Measurements from ENCODE around the gene SEC22A.
"Not testable (repeated sequence)": the region's sequence is repeated elsewhere in the genome, so short reads cannot be mapped to it uniquely, and the experiment has no call there.

Gene SEC22A

GRCh38 chr3:123188058-123188457 lies 13.7 kb upstream of the SEC22A start:
- Histone ChIP-seq H3K27me3 (ENCODE audit: control insufficient read depth, insufficient read depth, low read length) (no peaks in the 10 kb centered on the region), H3K27ac (ENCODE audit: low read length) (no peak overlapping the region), H3K36me3 (ENCODE audit: control insufficient read depth, low read depth, low read length) (no peaks in the 10 kb centered on the region), H3K4me3 (ENCODE audit: low read length) (no peak overlapping the region), H3K4me1 (ENCODE audit: control insufficient read depth, low read depth, low read length) (no peaks in the 10 kb centered on the region), H3K9me3 (ENCODE audit: control insufficient read depth, low read depth, low read length) (no peaks in the 10 kb centered on the region), H3K9ac (ENCODE audit: low read length) (no peak overlapping the region)

- Histone ChIP-seq H3K9ac (ENCODE audit: low read length) (no peak overlapping the region), H3K27ac (ENCODE audit: low read length) (no peak overlapping the region), H3K4me1 (ENCODE audit: control insufficient read depth, low read depth, low read length) (peaks cover 14% of the 10 kb centered on the region), H3K9me3 (ENCODE audit: control insufficient read depth, low read depth, low read length) (no peaks in the 10 kb centered on the region), H3K4me3 (ENCODE audit: low read length) (no peak overlapping the region), H3K27me3 (ENCODE audit: control insufficient read depth, insufficient read depth, low read length) (no peaks in the 10 kb centered on the region), H3K36me3 (ENCODE audit: control insufficient read depth, low read depth, low read length) (no peaks in the 10 kb centered on the region)
These were observed 8.2 kb upstream of the SEC22A start for GRCh38 chr3:123193448-123194101.

- peaks cover 14% of the 10 kb centered on the region for H3K4me1 ChIP-seq (ENCODE audit: control insufficient read depth, low read depth, low read length)
- no peaks in the 10 kb centered on the region for H3K27me3 ChIP-seq (ENCODE audit: control insufficient read depth, insufficient read depth, low read length)
- no peaks in the 10 kb centered on the region for H3K36me3 ChIP-seq (ENCODE audit: control insufficient read depth, low read depth, low read length)
- no peak overlapping the region for H3K9ac ChIP-seq (ENCODE audit: low read length)
- H3K4me3 ChIP-seq (ENCODE audit: low read length), result no peak overlapping the region
- no peak overlapping the region for H3K27ac ChIP-seq (ENCODE audit: low read length)
- H3K9me3 ChIP-seq (ENCODE audit: control insufficient read depth, low read depth, low read length), result no peaks in the 10 kb centered on the region
These were observed 7.2 kb upstream of the SEC22A start for GRCh38 chr3:123194552-123194951.

DNA sequence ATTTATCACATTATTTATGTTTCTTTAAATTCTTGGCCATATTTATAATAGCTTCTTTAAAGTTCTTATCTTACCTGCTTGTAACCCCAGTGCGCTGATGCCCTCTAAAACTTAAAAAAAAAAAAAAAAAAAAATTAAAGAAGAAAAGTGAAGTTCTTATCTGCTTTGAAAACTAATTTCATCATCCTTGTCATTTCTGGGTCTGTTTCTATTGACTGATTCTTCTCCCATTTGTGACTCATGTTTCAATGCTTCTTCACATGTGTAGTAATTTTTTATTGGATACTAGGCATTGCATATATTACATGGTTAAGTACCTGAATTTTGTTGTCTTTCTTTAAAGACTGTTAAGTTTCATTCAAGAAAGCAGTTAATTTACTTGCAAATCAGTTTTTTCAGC lies 3.4 kb upstream of the SEC22A start:
- Histone ChIP-seq H3K9ac (ENCODE audit: low read length) (no peak overlapping the region), H3K9me3 (ENCODE audit: control insufficient read depth, low read depth, low read length) (no peaks in the 10 kb centered on the region), H3K36me3 (ENCODE audit: control insufficient read depth, low read depth, low read length) (no peaks in the 10 kb centered on the region), H3K4me1 (ENCODE audit: control insufficient read depth, low read depth, low read length) (peaks cover 23% of the 10 kb centered on the region), H3K4me3 (ENCODE audit: low read length) (no peak overlapping the region), H3K27ac (ENCODE audit: low read length) (no peak overlapping the region), H3K27me3 (ENCODE audit: control insufficient read depth, insufficient read depth, low read length) (no peaks in the 10 kb centered on the region)

DNA sequence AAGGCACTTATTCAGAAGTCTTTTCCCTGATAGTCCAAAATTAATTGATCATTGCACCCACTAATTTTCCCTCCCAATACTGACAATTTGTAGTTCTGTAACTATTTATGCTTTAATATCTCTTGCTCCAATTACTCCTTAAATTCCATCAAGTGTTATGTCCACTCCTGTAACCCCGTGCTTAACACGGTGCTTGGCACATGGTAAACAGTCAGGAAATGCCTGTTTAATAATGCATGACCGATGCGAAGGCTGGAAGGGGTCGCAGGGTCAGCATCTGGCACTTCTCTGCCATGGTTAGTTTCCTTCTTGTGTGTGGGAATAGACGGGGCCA lies 553 bp upstream of the SEC22A start:
- no peak overlapping the region for H3K27ac ChIP-seq (ENCODE audit: low read length)
- peaks cover 10% of the 10 kb centered on the region for H3K4me1 ChIP-seq (ENCODE audit: control insufficient read depth, low read depth, low read length)
- H3K9ac ChIP-seq (ENCODE audit: low read length), result no peak overlapping the region
- H3K9me3 ChIP-seq (ENCODE audit: control insufficient read depth, low read depth, low read length), result no peaks in the 10 kb centered on the region
- peak overlapping the region; percentile 86 for H3K4me3 ChIP-seq (ENCODE audit: low read length)
- no peaks in the 10 kb centered on the region for H3K27me3 ChIP-seq (ENCODE audit: control insufficient read depth, insufficient read depth, low read length)
- H3K36me3 ChIP-seq (ENCODE audit: control insufficient read depth, low read depth, low read length), result no peaks in the 10 kb centered on the region

DNA sequence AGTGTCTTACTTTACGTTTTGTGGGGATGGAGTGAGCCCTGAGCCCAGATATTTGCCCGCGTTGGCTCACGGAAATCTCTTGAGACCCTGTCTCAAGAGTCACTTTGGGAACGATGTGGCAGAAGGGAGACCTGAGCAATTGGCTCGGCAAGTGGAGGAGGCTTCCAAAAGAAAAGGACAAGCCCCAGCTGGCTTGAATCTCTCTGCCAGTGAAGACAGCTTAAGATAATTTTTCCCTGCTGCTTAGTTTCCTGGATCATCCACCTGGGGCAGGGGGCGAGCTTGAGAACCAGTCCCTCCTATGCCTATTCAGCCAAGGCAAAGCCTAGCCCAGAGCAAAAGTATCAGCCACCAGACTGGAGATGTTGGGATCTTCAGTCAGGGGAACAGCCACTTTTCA lies 708 bp downstream of the SEC22A start:
- H3K4me1 ChIP-seq (ENCODE audit: control insufficient read depth, low read depth, low read length), result peaks cover 10% of the 10 kb centered on the region
- H3K4me3 ChIP-seq (ENCODE audit: low read length), result peak overlapping the region; percentile 86
- H3K27ac ChIP-seq (ENCODE audit: low read length), result no peak overlapping the region
- H3K9me3 ChIP-seq (ENCODE audit: control insufficient read depth, low read depth, low read length), result no peaks in the 10 kb centered on the region
- no peaks in the 10 kb centered on the region for H3K27me3 ChIP-seq (ENCODE audit: control insufficient read depth, insufficient read depth, low read length)
- H3K9ac ChIP-seq (ENCODE audit: low read length), result peak overlapping the region; percentile 65
- no peaks in the 10 kb centered on the region for H3K36me3 ChIP-seq (ENCODE audit: control insufficient read depth, low read depth, low read length)

DNA sequence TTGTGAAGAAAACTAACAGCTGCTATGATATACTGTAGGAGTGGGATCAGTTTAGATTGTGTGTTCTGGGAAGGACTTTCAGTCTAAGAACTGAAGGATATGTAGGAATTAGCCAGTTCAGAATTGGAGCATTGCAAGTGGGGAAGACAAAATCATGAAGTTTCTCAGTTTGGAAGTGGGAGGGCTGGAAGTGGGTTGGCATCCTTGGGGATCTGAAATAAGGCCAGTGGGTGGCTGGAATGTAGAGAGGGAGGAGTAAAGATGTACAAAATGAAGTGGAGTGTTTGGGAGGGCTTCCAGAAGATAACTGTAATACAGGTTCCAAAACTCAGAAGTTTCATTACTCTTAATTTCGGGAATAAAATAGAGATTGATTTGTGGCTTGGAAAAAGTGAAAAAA lies 17.2 kb downstream of the SEC22A start:
- no peaks in the 10 kb centered on the region for H3K27me3 ChIP-seq (ENCODE audit: control insufficient read depth, insufficient read depth, low read length)
- H3K9ac ChIP-seq (ENCODE audit: low read length), result no peak overlapping the region
- H3K4me1 ChIP-seq (ENCODE audit: control insufficient read depth, low read depth, low read length), result no peaks in the 10 kb centered on the region
- H3K4me3 ChIP-seq (ENCODE audit: low read length), result no peak overlapping the region
- H3K27ac ChIP-seq (ENCODE audit: low read length), result no peak overlapping the region
- H3K9me3 ChIP-seq (ENCODE audit: control insufficient read depth, low read depth, low read length), result no peaks in the 10 kb centered on the region
- H3K36me3 ChIP-seq (ENCODE audit: control insufficient read depth, low read depth, low read length), result no peaks in the 10 kb centered on the region

DNA sequence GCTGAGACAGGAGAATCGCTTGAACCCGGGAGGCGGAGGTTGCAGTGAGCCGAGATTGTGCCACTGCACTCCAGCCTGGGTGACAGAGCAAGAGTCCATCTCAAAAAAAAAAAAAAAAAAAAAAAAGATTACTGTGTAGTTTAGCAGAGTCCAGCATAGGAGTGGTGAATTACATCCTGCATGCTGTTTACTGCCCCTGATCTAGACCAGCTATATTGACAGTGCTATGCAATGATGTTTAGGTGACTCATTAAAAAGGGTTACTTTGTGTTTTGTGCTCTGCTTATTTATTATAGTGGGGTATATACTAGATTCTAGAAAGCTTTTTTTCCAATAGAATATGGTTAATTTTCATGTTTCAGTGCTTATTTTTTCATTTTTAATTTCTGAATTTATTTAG lies 19.6 kb downstream of the SEC22A start:
- H3K27ac ChIP-seq (ENCODE audit: low read length); H3K27me3 ChIP-seq (ENCODE audit: control insufficient read depth, insufficient read depth, low read length); H3K36me3 ChIP-seq (ENCODE audit: control insufficient read depth, low read depth, low read length); H3K4me1 ChIP-seq (ENCODE audit: control insufficient read depth, low read depth, low read length); H3K9me3 ChIP-seq (ENCODE audit: control insufficient read depth, low read depth, low read length); H3K9ac ChIP-seq (ENCODE audit: low read length); H3K4me3 ChIP-seq (ENCODE audit: low read length): not testable (repeated sequence)

DNA sequence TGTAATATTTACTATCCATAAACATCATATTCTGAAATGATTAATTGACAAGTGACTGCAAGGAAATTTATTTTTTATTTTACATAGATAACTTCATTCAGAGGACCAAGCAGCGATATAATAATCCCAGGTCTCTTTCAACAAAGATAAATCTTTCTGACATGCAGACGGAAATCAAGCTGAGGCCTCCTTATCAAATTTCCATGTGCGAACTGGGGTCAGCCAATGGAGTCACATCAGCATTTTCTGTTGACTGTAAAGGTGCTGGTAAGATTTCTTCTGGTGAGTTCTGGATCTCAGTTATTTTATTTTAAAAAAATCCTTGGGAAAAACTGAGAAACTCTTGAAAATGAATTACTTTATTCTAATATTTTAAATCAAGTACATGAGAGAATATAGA lies 23.3 kb downstream of the SEC22A start:
- Histone ChIP-seq H3K27me3 (ENCODE audit: control insufficient read depth, insufficient read depth, low read length) (no peaks in the 10 kb centered on the region), H3K27ac (ENCODE audit: low read length) (no peak overlapping the region)

DNA sequence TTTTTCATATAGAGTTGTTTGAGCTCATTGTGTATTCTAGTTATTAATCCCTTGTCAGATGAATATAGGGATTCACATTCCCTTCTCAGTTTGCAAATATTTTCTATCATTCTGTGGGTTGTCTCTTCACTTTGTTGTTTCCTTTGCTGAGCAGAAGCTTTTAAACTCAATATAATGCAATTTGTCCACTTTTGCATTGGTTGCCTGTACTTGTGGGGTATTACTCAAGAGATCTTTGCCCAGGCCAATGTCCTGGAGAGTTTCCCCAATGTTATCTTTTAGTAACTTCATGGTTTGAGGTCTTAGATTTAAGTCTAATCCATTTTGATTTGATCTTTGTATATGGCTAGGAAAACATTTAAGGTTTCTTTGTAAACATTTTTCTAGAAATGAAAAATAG lies 24.8 kb downstream of the SEC22A start:
- Histone ChIP-seq H3K4me3 (ENCODE audit: low read length) (no peak overlapping the region), H3K36me3 (ENCODE audit: control insufficient read depth, low read depth, low read length) (no peaks in the 10 kb centered on the region), H3K9me3 (ENCODE audit: control insufficient read depth, low read depth, low read length) (peaks cover 6% of the 10 kb centered on the region), H3K9ac (ENCODE audit: low read length) (no peak overlapping the region), H3K27me3 (ENCODE audit: control insufficient read depth, insufficient read depth, low read length) (no peaks in the 10 kb centered on the region), H3K27ac (ENCODE audit: low read length) (no peak overlapping the region), H3K4me1 (ENCODE audit: control insufficient read depth, low read depth, low read length) (no peaks in the 10 kb centered on the region)

More for the DNA sequence above, 23.3 kb downstream of the SEC22A start:
- Histone ChIP-seq H3K4me3 (ENCODE audit: low read length) (no peak overlapping the region), H3K36me3 (ENCODE audit: control insufficient read depth, low read depth, low read length) (no peaks in the 10 kb centered on the region), H3K4me1 (ENCODE audit: control insufficient read depth, low read depth, low read length) (no peaks in the 10 kb centered on the region), H3K9me3 (ENCODE audit: control insufficient read depth, low read depth, low read length) (peaks cover 6% of the 10 kb centered on the region), H3K9ac (ENCODE audit: low read length) (no peak overlapping the region)

DNA sequence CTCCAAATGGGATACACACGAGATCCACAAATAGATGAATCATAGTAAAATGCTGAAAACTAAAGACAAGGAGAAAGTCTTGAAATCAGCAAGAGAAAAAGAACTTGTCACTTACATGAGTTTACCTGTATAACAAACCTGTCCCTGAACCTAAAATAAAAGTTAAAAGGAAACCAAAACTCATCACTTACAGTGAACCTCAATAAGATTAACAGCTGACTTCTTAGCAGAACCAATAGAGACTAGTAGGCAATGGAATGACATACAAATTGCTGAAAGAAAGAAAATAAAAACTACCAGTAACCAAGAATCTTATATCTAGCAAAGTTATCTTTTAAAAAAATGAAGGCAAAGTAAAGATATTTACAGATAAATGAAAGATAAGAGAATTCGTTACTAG lies 27.4 kb downstream of the SEC22A start:
- Histone ChIP-seq H3K9ac (ENCODE audit: low read length) (no peak overlapping the region), H3K36me3 (ENCODE audit: control insufficient read depth, low read depth, low read length) (no peaks in the 10 kb centered on the region), H3K4me3 (ENCODE audit: low read length) (no peak overlapping the region), H3K27me3 (ENCODE audit: control insufficient read depth, insufficient read depth, low read length) (no peaks in the 10 kb centered on the region), H3K27ac (ENCODE audit: low read length) (no peak overlapping the region), H3K9me3 (ENCODE audit: control insufficient read depth, low read depth, low read length) (peaks cover 6% of the 10 kb centered on the region), H3K4me1 (ENCODE audit: control insufficient read depth, low read depth, low read length) (no peaks in the 10 kb centered on the region)

- Histone ChIP-seq H3K36me3 (ENCODE audit: control insufficient read depth, low read depth, low read length) (no peaks in the 10 kb centered on the region), H3K27ac (ENCODE audit: low read length) (no peak overlapping the region), H3K27me3 (ENCODE audit: control insufficient read depth, insufficient read depth, low read length) (no peaks in the 10 kb centered on the region), H3K9me3 (ENCODE audit: control insufficient read depth, low read depth, low read length) (no peaks in the 10 kb centered on the region), H3K9ac (ENCODE audit: low read length) (no peak overlapping the region), H3K4me1 (ENCODE audit: control insufficient read depth, low read depth, low read length) (no peaks in the 10 kb centered on the region), H3K4me3 (ENCODE audit: low read length) (no peak overlapping the region)
These were observed 35.2 kb downstream of the SEC22A start for GRCh38 chr3:123236902-123237301.
